SU-DHL-6 (cell line): ENCODE data around the gene ATOSA.

Source experiments
- H2AFZ ChIP-seq: fragments of 200-600 bp; sonication (generic); 2 replicates; pipeline ENCODE4 v1.6.1; 2014; ENCODE audit warnings: low read depth, mild to moderate bottlenecking, moderate library complexity, mixed read lengths, antibody characterized with exemption, low read length; ENCODE audit not compliant: severe bottlenecking
- H3F3A ChIP-seq: fragments of 200-600 bp; shearing (Covaris generic); 2 replicates; pipeline ENCODE4 v1.6.0; 2016; ENCODE audit warnings: antibody characterized with exemption, mild to moderate bottlenecking; ENCODE audit not compliant: insufficient read depth
- H3K27ac ChIP-seq: fragments of 200-600 bp; sonication (generic); 2 replicates; pipeline ENCODE4 v1.5.1; 2016; ENCODE audit warnings: low read depth, mild to moderate bottlenecking, low read length, moderate library complexity, mixed read lengths
- H3K27me3 ChIP-seq: fragments of 200-600 bp; sonication (generic), shearing (Covaris generic); 2 replicates; pipeline ENCODE4 v1.6.0; 2014; ENCODE audit warnings: mild to moderate bottlenecking, low read length
- H3K36me3 ChIP-seq: fragments of 200-600 bp; sonication (generic); 2 replicates; pipeline ENCODE4 v1.6.1; 2014; ENCODE audit warnings: mild to moderate bottlenecking, low read length, mixed read lengths
- H3K4me2 ChIP-seq: fragments of 300-600, 200-600 bp; shearing (Covaris generic), sonication (generic); 2 replicates; pipeline ENCODE4 v1.6.0; 2014; ENCODE audit warnings: low read length, low read depth, mild to moderate bottlenecking; ENCODE audit not compliant: poor library complexity, severe bottlenecking
- H3K4me3 ChIP-seq: fragments of 200-600 bp; sonication (generic); 2 replicates; pipeline ENCODE4 v1.5.1; 2014; ENCODE audit warnings: antibody characterized with exemption, low read length, mild to moderate bottlenecking, mixed read lengths; ENCODE audit not compliant: insufficient read depth, poor library complexity, severe bottlenecking
- H3K79me2 ChIP-seq: fragments of 200-600 bp; sonication (generic); 2 replicates; pipeline ENCODE4 v1.6.1; 2014; ENCODE audit warnings: mild to moderate bottlenecking, low read length, moderate library complexity; ENCODE audit not compliant: insufficient read depth
- H3K9ac ChIP-seq: fragments of 200-600 bp; sonication (generic); 2 replicates; pipeline ENCODE4 v1.7.0; 2014; ENCODE audit warnings: mild to moderate bottlenecking, low read length
- H3K9me2 ChIP-seq: fragments of 200-600 bp; sonication (generic); replicated peaks from 2 replicates; pipeline ENCODE4 v1.6.1; 2014; ENCODE audit warnings: low read length; ENCODE audit not compliant: insufficient read depth
- H3K9me3 ChIP-seq: fragments of 200-600 bp; sonication (generic); 2 replicates; pipeline ENCODE4 v1.6.1; 2014; ENCODE audit warnings: low read length, mixed read lengths; ENCODE audit not compliant: insufficient read depth
- H4K20me1 ChIP-seq: fragments of 200-600 bp; sonication (generic); 2 replicates; pipeline ENCODE4 v1.6.1; 2014; ENCODE audit warnings: low read depth, mild to moderate bottlenecking, antibody characterized with exemption, low read length, moderate library complexity, mixed read lengths
- CTCF ChIP-seq: fragments of 200-600 bp; sonication (generic); IDR thresholded peaks from one replicate; pipeline ENCODE4 v1.5.1; 2017; ENCODE audit warnings: antibody characterized with exemption, mild to moderate bottlenecking, low read length, moderate library complexity; ENCODE audit not compliant: insufficient read depth, poor library complexity, severe bottlenecking
- EZH2phosphoT487 ChIP-seq: fragments of 200-600 bp; sonication (generic), shearing (Covaris generic); conservative IDR thresholded peaks from 2 replicates; pipeline ENCODE4 v1.6.1; 2018; ENCODE audit warnings: mild to moderate bottlenecking, antibody characterized with exemption, low read length, moderate library complexity, mixed read lengths

Gene ATOSA

GRCh38 chr15:52717481-52717880 is 38.3 kb upstream of the ATOSA start:
- Histone ChIP-seq H3K4me2 (no peak overlapping the region), H3K27me3 (no peaks in the 10 kb centered on the region), H4K20me1 (no peaks in the 10 kb centered on the region), H3K9me3 (no peaks in the 10 kb centered on the region), H3K27ac (no peak overlapping the region), H2AFZ (no peak overlapping the region), H3K36me3 (no peaks in the 10 kb centered on the region), H3K4me3 (no peak overlapping the region), H3F3A (no peaks in the 10 kb centered on the region), H3K9ac (no peak overlapping the region), H3K79me2 (no peaks in the 10 kb centered on the region), H3K9me2 (no peaks in the 10 kb centered on the region)
- TF ChIP-seq EZH2phosphoT487 (no peak), CTCF (no peak)

- Histone ChIP-seq H3K4me3 (no peak overlapping the region), H2AFZ (no peak overlapping the region), H3K27ac (no peak overlapping the region), H3K4me2 (no peak overlapping the region), H3F3A (no peaks in the 10 kb centered on the region), H3K9ac (no peak overlapping the region), H4K20me1 (no peaks in the 10 kb centered on the region), H3K9me2 (no peaks in the 10 kb centered on the region), H3K79me2 (no peaks in the 10 kb centered on the region), H3K9me3 (no peaks in the 10 kb centered on the region), H3K36me3 (no peaks in the 10 kb centered on the region), H3K27me3 (no peaks in the 10 kb centered on the region)
- TF ChIP-seq CTCF (no peak), EZH2phosphoT487 (no peak)
Measured at GRCh38 chr15:52716536-52716935, 37.3 kb upstream of the ATOSA start.

- Histone ChIP-seq H3K4me3 (no peak overlapping the region), H3K36me3 (no peaks in the 10 kb centered on the region), H3K27ac (no peak overlapping the region), H3K9me3 (no peaks in the 10 kb centered on the region), H3K79me2 (no peaks in the 10 kb centered on the region), H3K9me2 (no peaks in the 10 kb centered on the region), H2AFZ (no peak overlapping the region), H3K9ac (no peak overlapping the region), H4K20me1 (no peaks in the 10 kb centered on the region), H3F3A (no peaks in the 10 kb centered on the region), H3K27me3 (no peaks in the 10 kb centered on the region), H3K4me2 (no peak overlapping the region)
- TF ChIP-seq EZH2phosphoT487 (no peak), CTCF (no peak)
Measured at GRCh38 chr15:52715411-52715810, 36.2 kb upstream of the ATOSA start.
